OCI-LY3 (cell line): ENCODE data around the gene DYRK1A.

Experiments used
- EZH2phosphoT487 ChIP-seq: fragments of 200-600 bp; shearing (Covaris generic); IDR thresholded peaks from 2 replicates; pipeline ENCODE4 v1.6.1; 2018; ENCODE audit warnings: antibody characterized with exemption, mixed run types, low read depth
- TF ChIP-seq, protein P1 (sequence below): fragments of 200-600, 300-600 bp; sonication (generic); IDR thresholded peaks from 2 replicates; pipeline ENCODE4 v1.5.1; 2014; ENCODE audit warnings: antibody characterized with exemption, low read length, low read depth

DNA sequence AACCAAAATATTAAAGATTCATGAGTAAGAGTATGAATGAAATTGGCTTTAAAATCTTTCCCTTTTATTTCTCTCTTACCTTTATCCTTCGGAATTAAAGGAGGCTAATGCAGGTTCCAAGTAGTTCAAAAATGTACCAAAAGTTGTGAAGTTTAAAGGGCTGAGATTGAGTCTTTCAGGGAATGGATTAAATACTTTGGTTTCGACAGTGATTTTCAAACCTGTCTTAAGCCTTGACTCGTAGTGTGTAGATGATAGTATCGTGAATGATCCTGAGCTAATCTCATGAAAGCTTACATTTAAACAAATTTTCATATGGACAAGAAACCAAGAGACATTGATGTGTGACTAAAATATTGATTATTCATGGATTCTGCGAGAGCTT lies 66.9 kb downstream of the DYRK1A start:
- TF ChIP-seq, protein P1, sequence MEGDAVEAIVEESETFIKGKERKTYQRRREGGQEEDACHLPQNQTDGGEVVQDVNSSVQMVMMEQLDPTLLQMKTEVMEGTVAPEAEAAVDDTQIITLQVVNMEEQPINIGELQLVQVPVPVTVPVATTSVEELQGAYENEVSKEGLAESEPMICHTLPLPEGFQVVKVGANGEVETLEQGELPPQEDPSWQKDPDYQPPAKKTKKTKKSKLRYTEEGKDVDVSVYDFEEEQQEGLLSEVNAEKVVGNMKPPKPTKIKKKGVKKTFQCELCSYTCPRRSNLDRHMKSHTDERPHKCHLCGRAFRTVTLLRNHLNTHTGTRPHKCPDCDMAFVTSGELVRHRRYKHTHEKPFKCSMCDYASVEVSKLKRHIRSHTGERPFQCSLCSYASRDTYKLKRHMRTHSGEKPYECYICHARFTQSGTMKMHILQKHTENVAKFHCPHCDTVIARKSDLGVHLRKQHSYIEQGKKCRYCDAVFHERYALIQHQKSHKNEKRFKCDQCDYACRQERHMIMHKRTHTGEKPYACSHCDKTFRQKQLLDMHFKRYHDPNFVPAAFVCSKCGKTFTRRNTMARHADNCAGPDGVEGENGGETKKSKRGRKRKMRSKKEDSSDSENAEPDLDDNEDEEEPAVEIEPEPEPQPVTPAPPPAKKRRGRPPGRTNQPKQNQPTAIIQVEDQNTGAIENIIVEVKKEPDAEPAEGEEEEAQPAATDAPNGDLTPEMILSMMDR: no peak
- no peak for TF ChIP-seq EZH2phosphoT487
